Measurements from ENCODE around the gene ANKRD12. TPM values are rescaled to one million over a fixed set of nuclear protein-coding genes. Genes with fewer than 3 reads are reported as not detected.
A peak's percentile ranks its signal among the peaks of the same experiment; 100 is the strongest.

ANKRD12 gene
- total and polyA plus RNA-seq, 2 experiments from 2014 or later = 23.9 to 92.4 TPM

- TF ChIP-seq REST (IDR thresholded peaks at IDR 0.05; ENCODE audit: unreplicated experiment) (no peak), EZH2 (IDR thresholded peaks at IDR 0.05; ENCODE audit: low read depth, unreplicated experiment) (no peak), CTCF (conservative IDR thresholded peaks at IDR 0.05; ENCODE audit: low read depth in 2 of 2) (no peak), JUNB (IDR thresholded peaks at IDR 0.05; ENCODE audit: unreplicated experiment) (no peak)
Observed at GRCh38 chr18:9132628-9133027, 4.0 kb upstream of the ANKRD12 start (continued).

- Histone ChIP-seq H2AFZ (no peak overlapping the region), H3K27ac (ENCODE audit: low read depth) (no peak overlapping the region; the same call in 1 of the 2 replicates), H3K4me2 (no peak overlapping the region), H4K20me1 (replicated peaks; ENCODE audit: insufficient read depth) (0 out of 2 replicates have a peak, but pooled peaks cover 5% of the 10 kb centered on the region), H3F3A (replicated peaks; ENCODE audit: low read depth) (peaks cover 10% of the 10 kb centered on the region), H3K4me1 (ENCODE audit: insufficient read depth) (peaks cover 13% of the 10 kb centered on the region; the same call in 1 of the 2 replicates), H3K79me2 (replicated peaks; ENCODE audit: insufficient read depth) (peaks cover 19% of the 10 kb centered on the region), H3K9me2 (ENCODE audit: insufficient read depth) (no peaks in the 10 kb centered on the region), H3K4me3 (no peak overlapping the region), H3K27me3 (ENCODE audit: insufficient read depth) (no peaks in the 10 kb centered on the region), H3K36me3 (ENCODE audit: insufficient read depth) (peaks cover 14% of the 10 kb centered on the region)
- peaks cover 52% of the 10 kb centered on the region for H3K36me3 Mint-ChIP-seq (ENCODE audit: low read depth)
- H3K4me3 Mint-ChIP-seq = no peak overlapping the region
- peak overlapping the region; percentile 12; the same call in 1 of the 2 replicates for H3K27ac Mint-ChIP-seq
- ATAC-seq = no peak
- H3K4me1 Mint-ChIP-seq = peaks cover 11% of the 10 kb centered on the region; the same call in 2 of the 3 replicates
- no peak for DNase-seq (ENCODE audit: low spot score)
- H3K27me3 Mint-ChIP-seq (ENCODE audit: insufficient read depth, low read depth, poor library complexity) = peaks cover 13% of the 10 kb centered on the region
- H3K9me3 Mint-ChIP-seq = no peaks in the 10 kb centered on the region
- TF ChIP-seq ETS1 (IDR thresholded peaks at IDR 0.05) = no peak
- TF ChIP-seq CTCF (conservative IDR thresholded peaks at IDR 0.05; ENCODE audit: low read depth in 2 of 2) = no peak
- no peak for TF ChIP-seq JUNB (IDR thresholded peaks at IDR 0.05; ENCODE audit: unreplicated experiment)
- TF ChIP-seq ZNF331 (CRISPR knock-in tag; IDR thresholded peaks at IDR 0.05; ENCODE audit: low read depth) = no peak
- TF ChIP-seq CREB1 (CRISPR knock-in tag; IDR thresholded peaks at IDR 0.05; ENCODE audit: low read depth) = no peak
Observed at GRCh38 chr18:9133225-9133624, 3.4 kb upstream of the ANKRD12 start.
